Mesendoderm (in vitro differentiated cells): Measurements from ENCODE around the gene CRTAC1.

Source experiments
- DNase-seq: peaks from one replicate; pipeline ENCODE4 v3.0.0; 2013
- H2AK5ac ChIP-seq: 2 replicates; pipeline ENCODE4 v1.6.1; 2013; ENCODE audit warnings: low read length, inconsistent platforms
- H2BK120ac ChIP-seq: 2 replicates; pipeline ENCODE4 v1.6.1; 2013; ENCODE audit warnings: low read depth, mild to moderate bottlenecking, low read length, moderate library complexity, mixed read lengths
- H2BK15ac ChIP-seq: replicated peaks from 2 replicates; pipeline ENCODE4 v1.6.1; 2013; ENCODE audit warnings: low read depth, mild to moderate bottlenecking, moderate library complexity
- H2BK5ac ChIP-seq: 2 replicates; pipeline ENCODE4 v1.6.1; 2013; ENCODE audit warnings: low read length, inconsistent platforms
- H3K18ac ChIP-seq: 2 replicates; pipeline ENCODE4 v1.6.1; 2013; ENCODE audit warnings: mild to moderate bottlenecking, low read length, mixed read lengths
- H3K23ac ChIP-seq: one replicate; pipeline ENCODE4 v1.6.1; 2013; ENCODE audit warnings: low read length
- H3K27ac ChIP-seq: 2 replicates; pipeline ENCODE4 v1.5.1; 2013; ENCODE audit warnings: low read depth, mild to moderate bottlenecking, inconsistent platforms, low read length, moderate library complexity
- H3K27me3 ChIP-seq: 2 replicates; pipeline ENCODE4 v1.6.1; 2013; ENCODE audit warnings: low read length, control low read depth, mild to moderate bottlenecking, inconsistent platforms; ENCODE audit not compliant: insufficient read depth, poor library complexity
- H3K36me3 ChIP-seq: 2 replicates; pipeline ENCODE4 v1.6.1; 2013; ENCODE audit warnings: low read length, inconsistent platforms; ENCODE audit not compliant: control insufficient read depth, insufficient read depth
- H3K4ac ChIP-seq: one replicate; pipeline ENCODE4 v1.6.1; 2013; ENCODE audit warnings: low read depth, mild to moderate bottlenecking, low read length, moderate library complexity
- H3K4me1 ChIP-seq: 2 replicates; pipeline ENCODE4 v1.6.1; 2013; ENCODE audit warnings: low read depth, low read length, inconsistent platforms; ENCODE audit not compliant: control insufficient read depth
- H3K4me2 ChIP-seq: 2 replicates; pipeline ENCODE4 v1.6.1; 2013; ENCODE audit warnings: low read length
- H3K4me3 ChIP-seq: 2 replicates; pipeline ENCODE4 v1.5.1; 2013; ENCODE audit warnings: mild to moderate bottlenecking, low read length
- H3K56ac ChIP-seq: one replicate; pipeline ENCODE4 v1.6.1; 2013; ENCODE audit warnings: low read length
- H3K79me1 ChIP-seq: 2 replicates; pipeline ENCODE4 v1.6.1; 2013; ENCODE audit warnings: low read length, inconsistent platforms
- H3K79me2 ChIP-seq: 2 replicates; pipeline ENCODE4 v1.6.1; 2013; ENCODE audit warnings: mild to moderate bottlenecking, low read length; ENCODE audit not compliant: control insufficient read depth, insufficient read depth
- H3K9ac ChIP-seq: 2 replicates; pipeline ENCODE4 v1.6.1; 2013; ENCODE audit warnings: low read length, inconsistent platforms
- H4K5ac ChIP-seq: one replicate; pipeline ENCODE4 v1.6.1; 2013; ENCODE audit warnings: low read length
- H4K8ac ChIP-seq: one replicate; pipeline ENCODE4 v1.6.1; 2013; ENCODE audit warnings: low read depth, mild to moderate bottlenecking, control low read depth, low read length, moderate library complexity
- WGBS: extraction: QIAGEN DNeasy Blood & Tissue Kit; methylation state at CpG from one replicate; pipeline ENCODE4 v1.1.7; 2013; ENCODE audit warnings: low lambda C conversion rate, missing lambda C conversion rate; ENCODE audit not compliant: insufficient coverage; ENCODE audit errors: extremely low coverage; 5-methylcytosine and 5-hydroxymethylcytosine counted together

The CRTAC1 gene

DNA sequence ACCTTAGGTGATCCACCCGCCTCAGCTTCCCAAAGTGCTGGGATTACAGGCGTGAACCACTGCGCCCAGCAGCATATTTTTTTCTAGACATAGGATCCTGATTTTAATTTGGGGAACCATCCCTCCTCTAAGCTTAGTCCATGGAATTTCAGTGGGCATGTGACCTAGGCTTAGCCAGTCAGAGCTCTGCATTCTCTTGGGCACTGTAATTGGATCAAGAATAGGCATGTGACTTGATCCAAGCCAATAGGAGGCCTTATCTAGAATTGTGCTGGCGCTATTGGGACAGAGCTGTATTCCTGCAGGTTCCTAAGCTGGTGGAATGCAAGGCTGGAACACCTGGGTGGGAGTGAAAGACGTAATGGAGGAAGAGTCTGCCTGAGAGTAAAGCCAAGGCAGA lies 36.7 kb upstream of the CRTAC1 start:
- Histone ChIP-seq H3K79me1 (no peaks in the 10 kb centered on the region), H2AK5ac (no peak overlapping the region), H2BK120ac (no peak overlapping the region), H4K8ac (no peak overlapping the region), H3K18ac (no peak overlapping the region), H3K27ac (no peak overlapping the region), H3K4ac (no peak overlapping the region), H3K23ac (no peak overlapping the region), H3K9ac (no peak overlapping the region), H2BK5ac (no peak overlapping the region), H3K79me2 (no peaks in the 10 kb centered on the region), H4K5ac (no peak overlapping the region), H3K4me1 (no peaks in the 10 kb centered on the region), H3K4me3 (no peak overlapping the region), H2BK15ac (no peak overlapping the region), H3K56ac (no peak overlapping the region), H3K36me3 (no peaks in the 10 kb centered on the region), H3K27me3 (no peaks in the 10 kb centered on the region), H3K4me2 (no peak overlapping the region)
- no peak for DNase-seq
- no CpG with 5 or more reads among the region's 5 CpGs for WGBS

GRCh38 chr10:98063740-98064027 lies 33.3 kb upstream of the CRTAC1 start:
- Histone ChIP-seq H4K5ac (no peak overlapping the region), H3K4me2 (no peak overlapping the region), H3K4ac (no peak overlapping the region), H2AK5ac (no peak overlapping the region), H3K4me3 (no peak overlapping the region), H3K27me3 (no peaks in the 10 kb centered on the region), H3K79me2 (no peaks in the 10 kb centered on the region), H3K36me3 (no peaks in the 10 kb centered on the region), H2BK120ac (no peak overlapping the region), H3K23ac (no peak overlapping the region), H4K8ac (no peak overlapping the region), H2BK15ac (no peak overlapping the region), H3K79me1 (no peaks in the 10 kb centered on the region), H3K18ac (no peak overlapping the region), H3K9ac (no peak overlapping the region), H3K4me1 (no peaks in the 10 kb centered on the region), H3K56ac (no peak overlapping the region), H2BK5ac (no peak overlapping the region), H3K27ac (no peak overlapping the region)
- DNase-seq, result no peak

DNA sequence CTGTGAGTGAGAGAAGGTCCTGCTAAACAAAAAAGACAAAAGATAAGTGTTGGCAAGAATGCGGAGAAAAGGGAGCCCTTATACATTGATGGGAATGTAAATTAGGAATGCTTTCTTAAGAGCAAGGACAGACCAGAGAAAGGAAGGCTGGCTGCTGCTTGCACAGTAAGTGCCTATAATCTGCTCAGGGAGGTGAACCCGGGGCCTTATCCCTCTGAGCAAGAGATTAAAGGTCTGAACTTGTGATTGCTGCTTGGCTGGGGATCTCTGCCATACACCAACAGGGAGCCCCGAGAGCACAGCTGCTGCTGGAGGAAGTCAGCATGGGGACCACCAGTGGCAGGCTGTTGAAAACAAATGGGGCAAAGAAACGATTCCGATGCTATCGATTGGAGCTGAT lies 32.0 kb upstream of the CRTAC1 start:
- Histone ChIP-seq H4K8ac (no peak overlapping the region), H3K56ac (no peak overlapping the region), H3K9ac (no peak overlapping the region), H3K18ac (no peak overlapping the region), H3K27ac (no peak overlapping the region), H3K4me3 (no peak overlapping the region), H3K4me1 (no peaks in the 10 kb centered on the region), H2BK120ac (no peak overlapping the region), H3K27me3 (no peaks in the 10 kb centered on the region), H3K79me2 (no peaks in the 10 kb centered on the region), H3K36me3 (no peaks in the 10 kb centered on the region), H3K23ac (no peak overlapping the region), H3K79me1 (no peaks in the 10 kb centered on the region), H3K4me2 (no peak overlapping the region), H2AK5ac (no peak overlapping the region), H2BK15ac (no peak overlapping the region), H2BK5ac (no peak overlapping the region), H3K4ac (no peak overlapping the region), H4K5ac (no peak overlapping the region)
- no CpG with 5 or more reads among the region's 6 CpGs for WGBS
- DNase-seq, result peak; percentile 30

DNA sequence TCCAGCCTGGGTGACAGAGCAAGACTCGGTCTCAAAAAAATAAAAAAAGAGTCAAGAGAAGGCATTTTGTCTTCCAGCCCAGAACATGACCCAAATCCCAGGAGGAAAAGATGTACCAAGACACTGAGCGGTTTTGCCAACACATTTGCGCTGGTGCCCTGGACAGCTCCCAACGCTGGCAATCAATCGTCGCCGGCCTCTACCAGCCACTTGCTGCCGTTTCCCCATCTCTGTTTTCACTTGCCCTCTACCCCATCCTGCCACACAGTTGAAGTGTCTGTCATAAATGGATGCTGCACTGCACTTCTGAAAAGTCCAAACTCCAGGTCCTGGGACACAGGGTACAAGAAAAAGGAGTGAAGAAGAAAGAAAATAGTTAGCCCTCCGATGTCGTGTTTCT lies 29.7 kb upstream of the CRTAC1 start:
- H3K4me2 ChIP-seq, result no peak overlapping the region
- H4K5ac ChIP-seq, result no peak overlapping the region
- no peak overlapping the region for H3K9ac ChIP-seq
- H3K27ac ChIP-seq, result no peak overlapping the region
- H3K56ac ChIP-seq, result no peak overlapping the region
- no peak overlapping the region for H2BK5ac ChIP-seq
- no peaks in the 10 kb centered on the region for H3K79me2 ChIP-seq
- no peaks in the 10 kb centered on the region for H3K36me3 ChIP-seq
- DNase-seq, result no peak
- WGBS, result no CpG with 5 or more reads among the region's 10 CpGs
- H3K4me1 ChIP-seq, result no peaks in the 10 kb centered on the region
- no peak overlapping the region for H2BK15ac ChIP-seq
- H4K8ac ChIP-seq, result no peak overlapping the region
- H3K18ac ChIP-seq, result no peak overlapping the region
- H3K4me3 ChIP-seq, result no peak overlapping the region
- H3K23ac ChIP-seq, result no peak overlapping the region
- H3K79me1 ChIP-seq, result no peaks in the 10 kb centered on the region
- H3K27me3 ChIP-seq, result no peaks in the 10 kb centered on the region
- no peak overlapping the region for H2AK5ac ChIP-seq
- no peak overlapping the region for H3K4ac ChIP-seq
- no peak overlapping the region for H2BK120ac ChIP-seq

GRCh38 chr10:98058295-98058694 lies 27.9 kb upstream of the CRTAC1 start:
- H3K4me1 ChIP-seq, result no peaks in the 10 kb centered on the region
- H3K36me3 ChIP-seq, result no peaks in the 10 kb centered on the region
- H3K4me2 ChIP-seq, result no peak overlapping the region
- no peak overlapping the region for H2BK15ac ChIP-seq
- H3K27ac ChIP-seq, result no peak overlapping the region
- H3K23ac ChIP-seq, result no peak overlapping the region
- no peak overlapping the region for H2AK5ac ChIP-seq
- no peak overlapping the region for H3K9ac ChIP-seq
- H3K79me1 ChIP-seq, result no peaks in the 10 kb centered on the region
- no peaks in the 10 kb centered on the region for H3K79me2 ChIP-seq
- H3K4me3 ChIP-seq, result no peak overlapping the region
- no peak overlapping the region for H3K18ac ChIP-seq
- no peak overlapping the region for H4K8ac ChIP-seq
- no peak overlapping the region for H4K5ac ChIP-seq
- WGBS, result no CpG with 5 or more reads among the region's 1 CpG
- H3K27me3 ChIP-seq, result no peaks in the 10 kb centered on the region
- no peak overlapping the region for H2BK120ac ChIP-seq
- no peak for DNase-seq
- no peak overlapping the region for H3K4ac ChIP-seq
- H2BK5ac ChIP-seq, result no peak overlapping the region
- H3K56ac ChIP-seq, result no peak overlapping the region

GRCh38 chr10:98055841-98056516 lies 25.6 kb upstream of the CRTAC1 start:
- WGBS, result no CpG with 5 or more reads among the region's 4 CpGs
- DNase-seq, result peak; percentile 75
- H3K4me1 ChIP-seq, result no peaks in the 10 kb centered on the region
- no peak overlapping the region for H3K23ac ChIP-seq
- no peak overlapping the region for H3K4me3 ChIP-seq
- no peak overlapping the region for H3K56ac ChIP-seq
- H4K5ac ChIP-seq, result no peak overlapping the region
- H2BK120ac ChIP-seq, result no peak overlapping the region
- H3K18ac ChIP-seq, result no peak overlapping the region
- H3K36me3 ChIP-seq, result no peaks in the 10 kb centered on the region
- no peak overlapping the region for H3K27ac ChIP-seq
- no peaks in the 10 kb centered on the region for H3K79me1 ChIP-seq
- H4K8ac ChIP-seq, result no peak overlapping the region
- H3K4ac ChIP-seq, result no peak overlapping the region
- H2BK15ac ChIP-seq, result no peak overlapping the region
- H3K27me3 ChIP-seq, result no peaks in the 10 kb centered on the region
- H3K79me2 ChIP-seq, result no peaks in the 10 kb centered on the region
- no peak overlapping the region for H3K4me2 ChIP-seq
- H2AK5ac ChIP-seq, result no peak overlapping the region
- no peak overlapping the region for H3K9ac ChIP-seq
- H2BK5ac ChIP-seq, result no peak overlapping the region
